MCF 10A (cell line): ENCODE results near the gene IL17REL. TPM values are rescaled to one million over a fixed set of nuclear protein-coding genes. Genes with fewer than 3 reads are reported as not detected.

Source experiments
- BruUV-seq: library from RNA; stranded (reverse); fragments of 400-500 nt; replicated peaks from 2 replicates; lab custom pipeline; 2021; lab: Mats Ljungman, UMichigan
- CTCF ChIA-PET: fragments of 300-600 bp; sonication (Branson Sonifier 250); formaldehyde crosslinking; extraction: SDS; loops from one replicate; lab custom pipeline; 2021; ENCODE audit warnings: antibody characterized with exemption, inconsistent platforms; lab: Yijun Ruan, JAX
- POLR2A ChIA-PET: fragments of 300-600, 350-650 bp; sonication (Branson Sonifier 250); formaldehyde crosslinking; extraction: SDS; loops from one replicate; lab custom pipeline; 2020; ENCODE audit warnings: antibody characterized with exemption, inconsistent platforms; lab: Yijun Ruan, JAX
- DNase-seq: peaks from one replicate; pipeline ENCODE4 v3.0.0-alpha.2; 2018; ENCODE audit not compliant: unreplicated experiment
- H3K27ac Mint-ChIP-seq: one replicate; pipeline ENCODE4 v1.8.0; 2022; ENCODE audit warnings: mild to moderate bottlenecking, low read depth, mixed read lengths; ENCODE audit not compliant: unreplicated experiment
- H3K27me3 Mint-ChIP-seq: one replicate; pipeline ENCODE4 v1.8.0; 2022; ENCODE audit warnings: mixed read lengths; ENCODE audit not compliant: insufficient read depth, unreplicated experiment
- H3K36me3 Mint-ChIP-seq: one replicate; pipeline ENCODE4 v1.8.0; 2022; ENCODE audit warnings: mild to moderate bottlenecking, moderate library complexity, mixed read lengths; ENCODE audit not compliant: insufficient read depth, unreplicated experiment
- H3K4me1 Mint-ChIP-seq: one replicate; pipeline ENCODE4 v1.8.0; 2022; ENCODE audit warnings: mixed read lengths; ENCODE audit not compliant: insufficient read depth, unreplicated experiment
- H3K4me3 Mint-ChIP-seq: one replicate; pipeline ENCODE4 v1.8.0; 2022; ENCODE audit warnings: mild to moderate bottlenecking, moderate library complexity, mixed read lengths; ENCODE audit not compliant: unreplicated experiment
- H3K9me3 Mint-ChIP-seq: one replicate; pipeline ENCODE4 v1.8.0; 2022; ENCODE audit warnings: mixed read lengths; ENCODE audit not compliant: unreplicated experiment
- CTCF ChIP-seq: fragments of 200-600 bp; IDR thresholded peaks from one replicate; pipeline ENCODE4 v1.8.0; 2022; ENCODE audit warnings: antibody characterized with exemption, mild to moderate bottlenecking; ENCODE audit not compliant: unreplicated experiment
- intact Hi-C: fragments of 100-400 bp; cut with micrococcal nuclease; formaldehyde crosslinking; loops from 2 replicates; pipeline ENCODE4 v1.14.1; 2022
- total RNA-seq: library from RNA; stranded (reverse); gene quantifications from 2 replicates; pipeline ENCODE4 v1.2.3, GENCODE V29; 2022

IL17REL gene
- total RNA-seq, 1 experiment from 2014 or later, result not detected

GRCh38 chr22:50060441-50061140, 48.0 kb upstream of the IL17REL start:
- ChIA-PET CTCF (no interaction called here), POLR2A (interaction anchor here (0.7 kb wide), 1 partner anchor 43 kb away, joined by 3 read pairs; no protein-coding TSS in a partner anchor)
- Mint-ChIP-seq H3K4me3 (no peak overlapping the region), H3K27me3 (no peaks in the 10 kb centered on the region), H3K4me1 (no peaks in the 10 kb centered on the region), H3K27ac (no peak overlapping the region), H3K9me3 (no peaks in the 10 kb centered on the region), H3K36me3 (no peaks in the 10 kb centered on the region)
- DNase-seq, result no peak
- BruUV-seq, result no TSS peak
- TF ChIP-seq CTCF, result no peak
- intact Hi-C loops, result no loop called here

GRCh38 chr22:50059881-50060262, 47.3 kb upstream of the IL17REL start:
- no peaks in the 10 kb centered on the region for H3K9me3 Mint-ChIP-seq
- no peaks in the 10 kb centered on the region for H3K27me3 Mint-ChIP-seq
- no peak for DNase-seq
- no TSS peak for BruUV-seq
- TF ChIP-seq CTCF, result no peak
- no peak overlapping the region for H3K4me3 Mint-ChIP-seq
- ChIA-PET CTCF (interaction anchor here (0.6 to 1.2 kb wide), 2 partner anchors 28 to 88 kb away, joined by 3 read pairs; no protein-coding TSS in a partner anchor), POLR2A (interaction anchor here (0.7 kb wide), 2 partner anchors 44 to 147 kb away, joined by 3 to 4 read pairs; no protein-coding TSS in a partner anchor)
- H3K36me3 Mint-ChIP-seq, result no peaks in the 10 kb centered on the region
- H3K4me1 Mint-ChIP-seq, result no peaks in the 10 kb centered on the region
- H3K27ac Mint-ChIP-seq, result no peak overlapping the region
- intact Hi-C loops, result no loop called here

- ChIA-PET POLR2A (interaction anchor here (0.7 kb wide), 1 partner anchor 146 kb away, joined by 4 read pairs; no protein-coding TSS in a partner anchor), CTCF (interaction anchor here (0.6 to 1.2 kb wide), 2 partner anchors 28 to 89 kb away, joined by 3 read pairs; no protein-coding TSS in a partner anchor)
- Mint-ChIP-seq H3K4me3 (no peak overlapping the region), H3K9me3 (no peaks in the 10 kb centered on the region), H3K36me3 (no peaks in the 10 kb centered on the region), H3K4me1 (no peaks in the 10 kb centered on the region), H3K27ac (no peak overlapping the region), H3K27me3 (no peaks in the 10 kb centered on the region)
- intact Hi-C loops, result no loop called here
- no TSS peak for BruUV-seq
- TF ChIP-seq CTCF, result no peak
- DNase-seq, result peak; percentile 3
Measured at GRCh38 chr22:50058906-50059880, 46.6 kb upstream of the IL17REL start.
